ENCODE results near the gene ASXL3.

Gene ASXL3

GRCh38 chr18:33741760-33742159 is 163.7 kb downstream of the ASXL3 start:
- no peaks in the 10 kb centered on the region for H3K9me3 ChIP-seq (replicated peaks; ENCODE audit: insufficient read depth, low read length)
- H3K79me2 ChIP-seq (ENCODE audit: low read length): no peaks in the 10 kb centered on the region
- no peak overlapping the region for H3K4me2 ChIP-seq (ENCODE audit: low read depth, low read length)
- H3K9ac ChIP-seq (ENCODE audit: low read length): no peak overlapping the region
- H3K4me3 ChIP-seq (ENCODE audit: low read length): no peak overlapping the region
- no peaks in the 10 kb centered on the region for H3F3A ChIP-seq (ENCODE audit: insufficient read depth, low read length)
- H3K4me1 ChIP-seq (ENCODE audit: low read length): no peaks in the 10 kb centered on the region
- no peaks in the 10 kb centered on the region for H3K36me3 ChIP-seq (replicated peaks; ENCODE audit: insufficient read depth, low read length)
- H3K9me2 ChIP-seq (replicated peaks; ENCODE audit: insufficient read depth, low read length): 0 out of 2 replicates have a peak, but pooled peaks cover 2% of the 10 kb centered on the region
- H3K27ac ChIP-seq (ENCODE audit: low read length): no peak overlapping the region
- DNase-seq: no peak
- H2AFZ ChIP-seq (ENCODE audit: low read length): no peak overlapping the region
- H3K27me3 ChIP-seq (replicated peaks; ENCODE audit: insufficient read depth, low read length): no peaks in the 10 kb centered on the region
- no peak for TF ChIP-seq EZH2 (optimal IDR thresholded peaks at IDR 0.05; ENCODE audit: low read depth, low read length)
- no peak for TF ChIP-seq EZH2phosphoT487 (IDR thresholded peaks at IDR 0.05; ENCODE audit: low read length)
- TF ChIP-seq, protein P1, sequence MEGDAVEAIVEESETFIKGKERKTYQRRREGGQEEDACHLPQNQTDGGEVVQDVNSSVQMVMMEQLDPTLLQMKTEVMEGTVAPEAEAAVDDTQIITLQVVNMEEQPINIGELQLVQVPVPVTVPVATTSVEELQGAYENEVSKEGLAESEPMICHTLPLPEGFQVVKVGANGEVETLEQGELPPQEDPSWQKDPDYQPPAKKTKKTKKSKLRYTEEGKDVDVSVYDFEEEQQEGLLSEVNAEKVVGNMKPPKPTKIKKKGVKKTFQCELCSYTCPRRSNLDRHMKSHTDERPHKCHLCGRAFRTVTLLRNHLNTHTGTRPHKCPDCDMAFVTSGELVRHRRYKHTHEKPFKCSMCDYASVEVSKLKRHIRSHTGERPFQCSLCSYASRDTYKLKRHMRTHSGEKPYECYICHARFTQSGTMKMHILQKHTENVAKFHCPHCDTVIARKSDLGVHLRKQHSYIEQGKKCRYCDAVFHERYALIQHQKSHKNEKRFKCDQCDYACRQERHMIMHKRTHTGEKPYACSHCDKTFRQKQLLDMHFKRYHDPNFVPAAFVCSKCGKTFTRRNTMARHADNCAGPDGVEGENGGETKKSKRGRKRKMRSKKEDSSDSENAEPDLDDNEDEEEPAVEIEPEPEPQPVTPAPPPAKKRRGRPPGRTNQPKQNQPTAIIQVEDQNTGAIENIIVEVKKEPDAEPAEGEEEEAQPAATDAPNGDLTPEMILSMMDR (IDR thresholded peaks at IDR 0.05; ENCODE audit: low read length): no peak
- H4K20me1 ChIP-seq (ENCODE audit: insufficient read depth, low read length): no peaks in the 10 kb centered on the region

GRCh38 chr18:33744032-33744697 is 166.1 kb downstream of the ASXL3 start:
- H3K4me2 ChIP-seq (ENCODE audit: low read depth, low read length): no peak overlapping the region
- no peaks in the 10 kb centered on the region for H3K27me3 ChIP-seq (replicated peaks; ENCODE audit: insufficient read depth, low read length)
- TF ChIP-seq EZH2phosphoT487 (IDR thresholded peaks at IDR 0.05; ENCODE audit: low read length) (no peak), EZH2 (optimal IDR thresholded peaks at IDR 0.05; ENCODE audit: low read depth, low read length) (no peak)
- TF ChIP-seq, protein P1 (IDR thresholded peaks at IDR 0.05; ENCODE audit: low read length): no peak
- DNase-seq: no peak
- no peak overlapping the region for H2AFZ ChIP-seq (ENCODE audit: low read length)
- no peaks in the 10 kb centered on the region for H3K4me1 ChIP-seq (ENCODE audit: low read length)
- H3K9me2 ChIP-seq (replicated peaks; ENCODE audit: insufficient read depth, low read length): no peaks in the 10 kb centered on the region
- H3K9me3 ChIP-seq (replicated peaks; ENCODE audit: insufficient read depth, low read length): no peaks in the 10 kb centered on the region
- no peak overlapping the region for H3K4me3 ChIP-seq (ENCODE audit: low read length)
- no peaks in the 10 kb centered on the region for H3K36me3 ChIP-seq (replicated peaks; ENCODE audit: insufficient read depth, low read length)
- H3F3A ChIP-seq (ENCODE audit: insufficient read depth, low read length): no peaks in the 10 kb centered on the region
- H3K79me2 ChIP-seq (ENCODE audit: low read length): no peaks in the 10 kb centered on the region
- H3K9ac ChIP-seq (ENCODE audit: low read length): no peak overlapping the region
- H3K27ac ChIP-seq (ENCODE audit: low read length): no peak overlapping the region
- no peaks in the 10 kb centered on the region for H4K20me1 ChIP-seq (ENCODE audit: insufficient read depth, low read length)

GRCh38 chr18:33745151-33745795 is 167.3 kb downstream of the ASXL3 start:
- Histone ChIP-seq H3K4me2 (ENCODE audit: low read depth, low read length) (no peak overlapping the region), H3K36me3 (replicated peaks; ENCODE audit: insufficient read depth, low read length) (no peaks in the 10 kb centered on the region), H3K27ac (ENCODE audit: low read length) (no peak overlapping the region), H4K20me1 (ENCODE audit: insufficient read depth, low read length) (no peaks in the 10 kb centered on the region), H3K79me2 (ENCODE audit: low read length) (no peaks in the 10 kb centered on the region), H3F3A (ENCODE audit: insufficient read depth, low read length) (no peaks in the 10 kb centered on the region), H3K9me3 (replicated peaks; ENCODE audit: insufficient read depth, low read length) (no peaks in the 10 kb centered on the region), H2AFZ (ENCODE audit: low read length) (no peak overlapping the region), H3K27me3 (replicated peaks; ENCODE audit: insufficient read depth, low read length) (no peaks in the 10 kb centered on the region), H3K4me1 (ENCODE audit: low read length) (no peaks in the 10 kb centered on the region), H3K4me3 (ENCODE audit: low read length) (no peak overlapping the region), H3K9me2 (replicated peaks; ENCODE audit: insufficient read depth, low read length) (no peaks in the 10 kb centered on the region), H3K9ac (ENCODE audit: low read length) (no peak overlapping the region)
- DNase-seq: no peak
- TF ChIP-seq, protein P1 (IDR thresholded peaks at IDR 0.05; ENCODE audit: low read length): no peak
- TF ChIP-seq EZH2 (optimal IDR thresholded peaks at IDR 0.05; ENCODE audit: low read depth, low read length) (no peak), EZH2phosphoT487 (IDR thresholded peaks at IDR 0.05; ENCODE audit: low read length) (no peak)

Measured in MM.1S (cell line).